ENCODE results near the gene CIT. TPM values are rescaled to one million over a fixed set of nuclear protein-coding genes. Genes with fewer than 3 reads are reported as not detected.

CIT gene
- total and polyA plus RNA-seq, 4 donors = 0.31 to 24.7 (median 1.8) TPM

DNA sequence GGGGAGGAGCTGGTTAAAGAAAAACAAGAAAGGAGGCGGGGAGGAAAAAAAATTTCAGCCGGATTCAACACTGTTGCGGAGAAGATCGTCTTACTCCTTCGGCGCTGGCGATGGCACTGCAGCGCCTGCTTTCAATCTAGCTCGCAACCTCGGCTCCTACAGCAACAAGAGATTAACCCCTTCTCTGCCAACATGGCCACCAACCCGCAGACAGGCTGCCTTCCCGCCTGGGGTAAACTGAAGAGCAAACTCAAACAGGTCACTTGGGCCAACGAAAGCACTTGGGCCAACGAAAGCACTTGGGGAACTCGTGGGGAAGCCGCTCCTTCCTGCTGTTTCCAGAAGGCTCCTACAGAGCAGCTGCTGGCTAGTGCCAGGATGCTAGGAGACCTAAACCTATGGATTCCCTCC lies 73.7 kb downstream of the CIT start:
- H3K9me3 ChIP-seq (ENCODE audit: control insufficient read depth in 4 of 4, low read length in 3 of 4) = no peaks in the 10 kb centered on the region
- H3K9ac ChIP-seq (ENCODE audit: low read depth in 1 of 2, low read length in 2 of 2) = no peak overlapping the region
- H3K27me3 ChIP-seq (ENCODE audit: control insufficient read depth in 4 of 4, insufficient read depth in 4 of 4, low read length in 3 of 4) = peaks cover 0 to 3% (median 0%) of the 10 kb centered on the region in 4 donors
- no peak for DNase-seq (ENCODE audit: low spot score)
- H3K36me3 ChIP-seq (ENCODE audit: control insufficient read depth in 4 of 4, insufficient read depth in 3 of 4, low read depth in 1 of 4, low read length in 3 of 4) = no peaks in the 10 kb centered on the region
- H3K4me3 ChIP-seq (ENCODE audit: low read depth in 1 of 3, low read length in 3 of 3) = no peak overlapping the region
- no peak for TF ChIP-seq EGR1 (IDR thresholded peaks at IDR 0.05; ENCODE audit: low read depth in 2 of 2)
- TF ChIP-seq, protein P1, sequence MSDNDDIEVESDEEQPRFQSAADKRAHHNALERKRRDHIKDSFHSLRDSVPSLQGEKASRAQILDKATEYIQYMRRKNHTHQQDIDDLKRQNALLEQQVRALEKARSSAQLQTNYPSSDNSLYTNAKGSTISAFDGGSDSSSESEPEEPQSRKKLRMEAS (IDR thresholded peaks at IDR 0.05) = no peak
- no peak overlapping the region for H3K27ac ChIP-seq (ENCODE audit: low read depth in 1 of 2, low read length in 2 of 2)
- peaks cover 0 to 3% (median 0%) of the 10 kb centered on the region in 4 donors for H3K4me1 ChIP-seq (ENCODE audit: control insufficient read depth in 4 of 4, insufficient read depth in 4 of 4, low read length in 3 of 4)
- whole genome bisulfite sequencing = 55% methylated on average over 16 of the region's 16 CpGs

DNA sequence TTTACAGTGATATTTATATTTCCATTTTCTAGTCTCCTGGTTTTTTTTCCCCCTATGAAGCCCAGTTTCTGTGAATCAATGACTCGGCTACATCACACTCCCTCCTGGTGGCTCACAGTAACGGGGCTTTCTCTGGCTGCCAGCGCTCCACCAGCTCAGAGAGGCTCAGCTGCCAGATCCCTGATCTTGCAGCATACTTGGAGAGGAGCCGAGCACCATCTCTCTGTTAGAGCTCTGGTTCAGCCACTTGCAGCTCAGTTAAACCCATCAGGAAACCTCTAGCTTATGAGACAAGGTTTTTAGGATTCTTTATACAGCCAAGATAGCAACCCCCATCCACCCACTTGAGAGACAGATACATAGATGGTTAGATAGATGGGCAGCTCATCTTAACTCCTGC lies 74.6 kb downstream of the CIT start:
- DNase-seq (ENCODE audit: low spot score) = no peak
- H3K4me1 ChIP-seq (ENCODE audit: control insufficient read depth in 4 of 4, insufficient read depth in 4 of 4, low read length in 3 of 4) = peaks cover 0 to 1% (median 0%) of the 10 kb centered on the region in 4 donors
- no peaks in the 10 kb centered on the region for H3K36me3 ChIP-seq (ENCODE audit: control insufficient read depth in 4 of 4, insufficient read depth in 3 of 4, low read depth in 1 of 4, low read length in 3 of 4)
- H3K9ac ChIP-seq (ENCODE audit: low read depth in 1 of 2, low read length in 2 of 2) = no peak overlapping the region
- WGBS = 80% methylated on average over 4 of the region's 4 CpGs
- H3K27ac ChIP-seq (ENCODE audit: low read depth in 1 of 2, low read length in 2 of 2) = no peak overlapping the region
- no peak overlapping the region for H3K4me3 ChIP-seq (ENCODE audit: low read depth in 1 of 3, low read length in 3 of 3)
- H3K27me3 ChIP-seq (ENCODE audit: control insufficient read depth in 4 of 4, insufficient read depth in 4 of 4, low read length in 3 of 4) = peaks cover 0 to 3% (median 0%) of the 10 kb centered on the region in 4 donors
- H3K9me3 ChIP-seq (ENCODE audit: control insufficient read depth in 4 of 4, low read length in 3 of 4) = no peaks in the 10 kb centered on the region
- no peak for TF ChIP-seq HNF4A (conservative IDR thresholded peaks at IDR 0.05)
- TF ChIP-seq, protein P2, sequence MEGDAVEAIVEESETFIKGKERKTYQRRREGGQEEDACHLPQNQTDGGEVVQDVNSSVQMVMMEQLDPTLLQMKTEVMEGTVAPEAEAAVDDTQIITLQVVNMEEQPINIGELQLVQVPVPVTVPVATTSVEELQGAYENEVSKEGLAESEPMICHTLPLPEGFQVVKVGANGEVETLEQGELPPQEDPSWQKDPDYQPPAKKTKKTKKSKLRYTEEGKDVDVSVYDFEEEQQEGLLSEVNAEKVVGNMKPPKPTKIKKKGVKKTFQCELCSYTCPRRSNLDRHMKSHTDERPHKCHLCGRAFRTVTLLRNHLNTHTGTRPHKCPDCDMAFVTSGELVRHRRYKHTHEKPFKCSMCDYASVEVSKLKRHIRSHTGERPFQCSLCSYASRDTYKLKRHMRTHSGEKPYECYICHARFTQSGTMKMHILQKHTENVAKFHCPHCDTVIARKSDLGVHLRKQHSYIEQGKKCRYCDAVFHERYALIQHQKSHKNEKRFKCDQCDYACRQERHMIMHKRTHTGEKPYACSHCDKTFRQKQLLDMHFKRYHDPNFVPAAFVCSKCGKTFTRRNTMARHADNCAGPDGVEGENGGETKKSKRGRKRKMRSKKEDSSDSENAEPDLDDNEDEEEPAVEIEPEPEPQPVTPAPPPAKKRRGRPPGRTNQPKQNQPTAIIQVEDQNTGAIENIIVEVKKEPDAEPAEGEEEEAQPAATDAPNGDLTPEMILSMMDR (IDR thresholded peaks at IDR 0.05; ENCODE audit: low read depth, low read length, missing input control) = no peak
- TF ChIP-seq, protein P3, sequence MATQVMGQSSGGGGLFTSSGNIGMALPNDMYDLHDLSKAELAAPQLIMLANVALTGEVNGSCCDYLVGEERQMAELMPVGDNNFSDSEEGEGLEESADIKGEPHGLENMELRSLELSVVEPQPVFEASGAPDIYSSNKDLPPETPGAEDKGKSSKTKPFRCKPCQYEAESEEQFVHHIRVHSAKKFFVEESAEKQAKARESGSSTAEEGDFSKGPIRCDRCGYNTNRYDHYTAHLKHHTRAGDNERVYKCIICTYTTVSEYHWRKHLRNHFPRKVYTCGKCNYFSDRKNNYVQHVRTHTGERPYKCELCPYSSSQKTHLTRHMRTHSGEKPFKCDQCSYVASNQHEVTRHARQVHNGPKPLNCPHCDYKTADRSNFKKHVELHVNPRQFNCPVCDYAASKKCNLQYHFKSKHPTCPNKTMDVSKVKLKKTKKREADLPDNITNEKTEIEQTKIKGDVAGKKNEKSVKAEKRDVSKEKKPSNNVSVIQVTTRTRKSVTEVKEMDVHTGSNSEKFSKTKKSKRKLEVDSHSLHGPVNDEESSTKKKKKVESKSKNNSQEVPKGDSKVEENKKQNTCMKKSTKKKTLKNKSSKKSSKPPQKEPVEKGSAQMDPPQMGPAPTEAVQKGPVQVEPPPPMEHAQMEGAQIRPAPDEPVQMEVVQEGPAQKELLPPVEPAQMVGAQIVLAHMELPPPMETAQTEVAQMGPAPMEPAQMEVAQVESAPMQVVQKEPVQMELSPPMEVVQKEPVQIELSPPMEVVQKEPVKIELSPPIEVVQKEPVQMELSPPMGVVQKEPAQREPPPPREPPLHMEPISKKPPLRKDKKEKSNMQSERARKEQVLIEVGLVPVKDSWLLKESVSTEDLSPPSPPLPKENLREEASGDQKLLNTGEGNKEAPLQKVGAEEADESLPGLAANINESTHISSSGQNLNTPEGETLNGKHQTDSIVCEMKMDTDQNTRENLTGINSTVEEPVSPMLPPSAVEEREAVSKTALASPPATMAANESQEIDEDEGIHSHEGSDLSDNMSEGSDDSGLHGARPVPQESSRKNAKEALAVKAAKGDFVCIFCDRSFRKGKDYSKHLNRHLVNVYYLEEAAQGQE (IDR thresholded peaks at IDR 0.05) = no peak
- TF ChIP-seq, protein P4, sequence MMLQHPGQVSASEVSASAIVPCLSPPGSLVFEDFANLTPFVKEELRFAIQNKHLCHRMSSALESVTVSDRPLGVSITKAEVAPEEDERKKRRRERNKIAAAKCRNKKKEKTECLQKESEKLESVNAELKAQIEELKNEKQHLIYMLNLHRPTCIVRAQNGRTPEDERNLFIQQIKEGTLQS (IDR thresholded peaks at IDR 0.05) = no peak
- TF ChIP-seq EGR1 (IDR thresholded peaks at IDR 0.05; ENCODE audit: low read depth in 2 of 2) = no peak
- TF ChIP-seq, protein P5, sequence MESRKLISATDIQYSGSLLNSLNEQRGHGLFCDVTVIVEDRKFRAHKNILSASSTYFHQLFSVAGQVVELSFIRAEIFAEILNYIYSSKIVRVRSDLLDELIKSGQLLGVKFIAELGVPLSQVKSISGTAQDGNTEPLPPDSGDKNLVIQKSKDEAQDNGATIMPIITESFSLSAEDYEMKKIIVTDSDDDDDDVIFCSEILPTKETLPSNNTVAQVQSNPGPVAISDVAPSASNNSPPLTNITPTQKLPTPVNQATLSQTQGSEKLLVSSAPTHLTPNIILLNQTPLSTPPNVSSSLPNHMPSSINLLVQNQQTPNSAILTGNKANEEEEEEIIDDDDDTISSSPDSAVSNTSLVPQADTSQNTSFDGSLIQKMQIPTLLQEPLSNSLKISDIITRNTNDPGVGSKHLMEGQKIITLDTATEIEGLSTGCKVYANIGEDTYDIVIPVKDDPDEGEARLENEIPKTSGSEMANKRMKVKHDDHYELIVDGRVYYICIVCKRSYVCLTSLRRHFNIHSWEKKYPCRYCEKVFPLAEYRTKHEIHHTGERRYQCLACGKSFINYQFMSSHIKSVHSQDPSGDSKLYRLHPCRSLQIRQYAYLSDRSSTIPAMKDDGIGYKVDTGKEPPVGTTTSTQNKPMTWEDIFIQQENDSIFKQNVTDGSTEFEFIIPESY (IDR thresholded peaks at IDR 0.05) = no peak
- no peak for TF ChIP-seq FOXA1 (IDR thresholded peaks at IDR 0.05)
- TF ChIP-seq RAD21 (IDR thresholded peaks at IDR 0.05) = no peak
- TF ChIP-seq HNF4G (IDR thresholded peaks at IDR 0.05) = no peak
- TF ChIP-seq SP1 (IDR thresholded peaks at IDR 0.05) = no peak
- no peak for TF ChIP-seq RXRA (IDR thresholded peaks at IDR 0.05)
- no peak for TF ChIP-seq FOXA2 (IDR thresholded peaks at IDR 0.05)
- no peak for TF ChIP-seq JUND (IDR thresholded peaks at IDR 0.05)
- TF ChIP-seq GABPA (IDR thresholded peaks at IDR 0.05 in 1 of 2, conservative IDR thresholded peaks at IDR 0.05 in 1 of 2) = no peak
- no peak for TF ChIP-seq YY1 (IDR thresholded peaks at IDR 0.05)
- TF ChIP-seq, protein P1 (IDR thresholded peaks at IDR 0.05) = no peak
- no peak for TF ChIP-seq TAF1 (conservative IDR thresholded peaks at IDR 0.05)
